HG03045 (cell line): ENCODE results near the gene COL9A3.
"Not testable (repeated sequence)": the region's sequence is repeated elsewhere in the genome, so short reads cannot be mapped to it uniquely, and the experiment has no call there.

Experiments used
- ATAC-seq: cut with Tn5 transposase; IDR thresholded peaks from one replicate; pipeline ENCODE4 v1.9.1; 2021; ENCODE audit warnings: mild to moderate bottlenecking, moderate library complexity; ENCODE audit not compliant: unreplicated experiment

Gene COL9A3

DNA sequence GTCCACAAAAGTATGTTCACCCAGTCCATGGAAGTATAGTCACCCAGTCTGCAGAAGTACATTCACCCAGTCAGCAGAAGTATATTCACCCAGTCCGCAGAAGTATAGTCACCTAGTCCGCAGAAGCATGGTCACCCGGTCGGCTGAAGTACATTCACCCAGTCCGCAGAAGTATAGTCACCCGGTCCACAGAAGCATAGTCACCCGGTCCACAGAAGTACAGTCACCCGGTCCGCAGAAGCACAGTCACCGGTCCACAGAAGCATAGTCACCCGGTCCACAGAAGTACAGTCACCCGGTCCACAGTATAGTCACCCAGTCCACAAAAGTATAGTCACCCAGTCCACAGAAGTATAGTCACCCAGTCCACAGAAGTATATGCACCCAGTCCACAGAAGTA lies 36.0 kb downstream of the COL9A3 start:
- no peak for ATAC-seq

DNA sequence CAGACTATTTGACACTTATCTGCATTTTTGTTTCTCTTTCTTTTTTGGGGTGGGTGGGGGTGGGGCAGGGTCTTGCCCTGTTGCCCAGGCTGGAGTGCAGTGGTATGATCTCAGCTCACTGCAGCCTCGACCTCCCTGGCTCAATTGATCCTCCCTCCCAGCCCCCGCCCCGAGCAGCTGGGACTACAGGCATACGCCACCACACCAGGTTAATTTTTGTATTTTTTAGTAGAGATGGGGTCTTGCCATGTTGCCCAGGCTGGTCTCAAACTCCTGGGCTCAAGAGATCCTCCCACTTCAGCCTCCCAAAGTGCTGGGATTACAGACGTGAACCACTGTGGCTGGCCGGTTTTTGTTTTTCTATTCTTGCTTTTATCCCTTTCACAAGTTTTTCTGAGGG lies 36.5 kb downstream of the COL9A3 start:
- ATAC-seq = not testable (repeated sequence)

DNA sequence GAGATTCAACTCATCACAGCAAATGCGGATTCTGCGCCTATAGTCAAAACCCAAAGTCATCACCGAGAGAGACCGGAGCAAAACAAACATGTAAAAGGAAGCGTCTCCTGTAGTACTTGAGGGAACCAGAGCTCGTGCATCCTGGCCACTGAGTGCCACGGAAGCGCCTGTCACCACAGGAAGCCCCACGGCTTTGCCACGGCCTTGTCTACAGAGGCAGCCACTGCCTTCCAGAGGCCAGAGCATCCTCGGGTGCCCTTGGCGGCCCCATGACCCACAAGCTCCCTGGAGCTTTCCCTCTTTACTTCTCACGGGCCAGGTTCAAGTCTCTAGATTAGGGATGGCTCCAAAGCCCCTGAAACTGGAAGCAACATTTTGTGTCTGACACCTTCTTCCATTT lies 37.3 kb downstream of the COL9A3 start:
- ATAC-seq = no peak

DNA sequence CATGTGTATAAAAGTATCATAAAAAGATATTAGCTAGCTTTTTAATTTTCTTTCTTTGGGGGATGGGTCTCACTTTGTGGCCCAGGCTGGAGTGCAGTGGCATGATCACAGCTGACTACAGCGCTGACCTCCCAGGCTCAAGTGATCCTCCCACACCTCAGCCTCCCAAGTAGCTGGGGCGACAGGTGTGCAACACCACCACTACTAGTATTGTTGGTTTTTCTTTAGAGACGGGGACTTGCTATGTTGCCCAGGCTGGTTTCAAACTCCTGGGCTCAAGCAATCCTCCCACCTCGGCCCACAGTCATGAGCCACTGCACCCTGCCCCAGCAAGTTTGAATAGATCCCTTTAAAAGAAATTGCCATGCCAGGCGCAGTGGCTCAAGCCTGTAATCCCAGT lies 38.3 kb downstream of the COL9A3 start:
- no peak for ATAC-seq

DNA sequence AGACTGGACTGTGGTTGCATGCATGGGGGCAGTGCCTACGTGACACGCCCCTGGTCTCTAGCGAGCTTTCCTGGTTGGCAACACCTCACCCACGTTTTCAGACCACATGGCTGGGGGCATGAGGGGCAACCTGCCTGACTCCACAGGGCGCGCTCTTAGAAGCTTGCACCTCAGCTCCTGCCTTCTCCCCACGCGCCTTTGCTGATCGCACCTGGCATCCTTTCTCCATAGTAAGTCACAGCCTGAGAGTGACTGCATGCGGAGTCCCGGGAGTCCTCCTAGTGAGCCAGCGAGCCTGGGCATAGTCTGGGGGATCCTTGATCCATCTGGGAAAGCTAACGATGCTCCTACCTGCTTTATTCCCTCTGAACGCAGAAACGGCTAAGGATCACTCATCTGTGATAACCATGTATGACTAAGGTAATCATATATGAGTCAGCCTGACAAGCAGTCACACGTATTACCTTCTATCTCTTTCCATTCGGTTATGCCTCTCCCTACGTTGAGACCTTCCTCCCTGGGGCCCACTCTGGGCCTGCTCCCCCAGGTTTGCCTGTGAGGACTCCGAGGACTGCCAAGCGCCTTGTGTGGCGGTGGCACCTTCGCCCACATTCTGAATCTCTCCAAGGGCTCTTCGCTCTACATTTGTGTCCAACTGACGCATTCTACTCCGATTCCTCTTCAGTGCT lies 40.2 kb downstream of the COL9A3 start:
- no peak for ATAC-seq

DNA sequence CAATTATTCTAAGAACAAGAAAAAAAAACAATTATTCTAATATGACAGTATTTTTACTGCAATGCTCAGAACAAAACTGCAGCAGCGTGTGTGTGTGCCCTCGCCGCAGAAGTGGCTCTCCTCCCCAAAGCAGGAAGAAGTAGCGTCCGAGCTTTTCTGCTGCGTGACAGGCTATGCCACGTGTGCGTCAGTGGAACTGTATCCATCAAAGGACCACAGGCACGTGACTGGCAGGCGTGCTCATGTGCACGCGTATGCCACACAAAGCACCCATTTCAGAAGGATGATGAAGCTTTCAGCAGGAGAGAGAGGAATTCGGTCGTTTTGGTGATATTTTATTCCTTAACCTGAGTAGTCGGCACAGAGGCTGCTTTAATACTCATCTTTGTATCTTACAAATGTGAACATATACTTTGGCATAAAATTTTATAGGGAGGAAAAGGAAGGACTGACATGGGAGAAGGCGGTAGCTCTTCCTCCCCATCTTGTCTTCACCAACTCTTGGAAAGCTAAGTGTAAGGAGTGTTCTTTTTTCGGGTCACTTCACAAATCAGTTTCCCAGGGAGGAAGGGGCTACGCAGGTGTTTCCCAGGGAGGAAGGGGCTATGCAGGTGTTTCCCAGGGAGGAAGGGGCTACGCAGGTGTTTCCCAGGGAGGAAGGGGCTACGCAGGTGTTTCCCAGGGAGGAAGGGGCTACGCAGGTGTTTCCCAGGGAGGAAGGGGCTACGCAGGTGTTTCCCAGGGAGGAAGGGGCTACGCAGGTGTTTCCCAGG lies 41.4 kb downstream of the COL9A3 start:
- no peak for ATAC-seq

DNA sequence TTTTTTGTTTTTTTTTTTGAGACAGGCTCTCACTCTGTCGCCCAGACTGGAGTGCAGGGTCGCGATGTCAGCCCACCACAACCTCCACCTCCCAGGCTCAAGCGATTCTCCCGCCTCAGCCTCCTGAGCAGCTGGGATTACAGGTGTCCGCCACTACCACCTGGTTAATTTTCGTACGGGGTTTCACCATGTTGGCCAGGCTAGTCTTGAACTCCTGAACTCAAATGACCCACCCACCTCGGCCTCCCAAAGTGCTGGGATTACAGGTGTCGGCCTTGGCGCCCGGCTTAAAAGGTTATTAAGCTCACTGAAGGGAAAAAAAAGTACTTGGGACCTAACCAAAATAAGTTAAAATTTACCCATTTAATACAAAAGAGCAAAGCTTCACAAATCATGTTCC lies 42.9 kb downstream of the COL9A3 start:
- ATAC-seq = no peak

DNA sequence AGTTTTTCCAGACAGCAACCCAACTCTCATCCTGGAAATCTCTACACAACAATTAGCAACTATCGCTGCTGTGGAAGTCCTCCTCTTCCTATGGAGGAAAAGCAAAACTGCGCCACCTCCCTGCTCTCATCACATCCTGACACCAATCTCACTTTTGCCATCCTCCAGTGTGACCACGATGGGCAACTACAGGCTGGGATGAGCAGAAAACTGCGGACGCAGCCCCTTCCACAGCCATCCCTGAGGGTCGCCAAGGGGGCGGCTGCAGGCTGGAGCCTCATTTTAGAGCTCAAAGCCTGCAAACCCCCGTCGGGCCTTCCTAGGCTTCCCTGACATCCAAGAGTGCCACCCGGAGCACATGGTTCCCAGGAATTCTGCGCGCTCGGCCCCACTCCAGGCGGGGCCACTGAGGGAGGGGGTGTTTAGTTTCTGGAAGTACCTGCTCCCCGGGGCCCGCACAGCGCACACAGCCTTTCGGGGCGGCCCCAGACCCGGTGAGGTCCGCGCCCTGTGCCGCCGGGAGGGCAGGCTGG lies 43.6 kb downstream of the COL9A3 start:
- no peak for ATAC-seq

DNA sequence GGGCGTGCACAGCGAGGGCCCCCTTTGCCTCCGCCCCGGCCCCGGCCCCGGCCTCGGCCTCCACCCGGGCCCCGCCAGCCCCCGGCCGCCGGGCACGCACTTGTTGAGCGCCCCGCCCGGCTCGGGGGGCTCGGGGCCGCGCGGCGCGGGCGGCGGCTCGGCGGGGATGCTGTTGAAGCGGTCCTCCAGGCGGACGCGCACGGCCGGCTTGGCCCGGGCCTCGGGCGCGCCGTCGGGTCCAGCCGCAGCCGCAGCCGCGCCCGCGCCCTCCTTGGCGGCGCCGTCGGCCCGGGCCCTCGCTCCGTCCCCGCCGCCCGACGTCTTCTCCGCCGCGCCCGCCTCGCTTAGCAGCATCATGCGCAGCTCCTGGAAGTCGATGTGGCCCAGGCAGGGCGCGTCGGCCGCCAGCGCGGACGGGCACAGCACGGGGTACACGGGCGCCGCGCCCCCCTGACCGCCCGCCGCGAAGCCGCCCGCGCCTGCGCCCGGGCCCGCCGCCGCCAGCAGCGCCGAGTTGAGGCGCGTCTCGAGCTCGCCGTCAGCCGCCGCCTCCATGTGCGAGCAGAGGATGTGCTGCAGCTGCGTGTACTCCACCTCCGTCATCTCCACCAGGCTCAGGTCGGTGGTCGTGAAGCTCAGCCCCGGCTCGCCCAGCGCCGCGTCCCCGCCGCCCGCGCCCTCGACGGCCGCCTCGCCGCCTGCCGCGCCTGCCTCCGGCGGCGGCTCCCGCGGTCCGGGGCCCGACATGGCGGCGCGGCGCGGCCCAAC lies 44.3 kb downstream of the COL9A3 start:
- ATAC-seq = peak; percentile 27

DNA sequence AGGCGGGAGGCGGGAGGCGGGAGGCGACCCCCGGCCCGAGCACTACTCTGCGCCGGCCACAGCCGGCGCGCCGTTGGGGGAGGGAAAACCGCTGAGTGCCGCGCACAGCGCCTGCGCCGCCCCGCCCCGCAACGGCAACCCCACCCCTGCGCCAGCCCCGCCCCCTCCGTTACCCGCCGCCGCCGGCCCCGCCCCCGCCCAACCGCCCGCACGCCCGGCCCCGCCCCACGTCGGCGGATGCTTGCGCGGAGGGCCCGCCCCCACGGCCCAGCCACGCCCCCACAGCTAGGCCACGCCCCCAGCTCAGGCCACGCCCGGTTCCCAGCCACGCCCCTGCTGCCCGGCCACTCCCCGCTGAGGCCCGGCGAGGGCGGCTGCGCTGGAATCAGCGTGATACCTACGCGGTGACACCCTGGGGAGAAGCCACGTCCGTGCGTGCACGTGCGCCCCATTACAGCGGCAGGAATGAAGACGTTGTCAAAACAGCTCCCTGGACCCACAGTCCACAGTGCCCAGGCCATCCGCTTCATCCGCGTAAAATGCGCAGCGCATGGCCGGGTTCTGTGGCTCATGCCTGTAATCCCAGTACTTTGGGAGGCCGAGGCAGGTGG lies 45.0 kb downstream of the COL9A3 start, which contains the start of gene TCFL5:
TSS of gene TCFL5 (minus strand) at position 97 of the 611 bp plus-strand sequence. CDS start 152 bp downstream, outside the sequence.
- ATAC-seq = peak; percentile 60

DNA sequence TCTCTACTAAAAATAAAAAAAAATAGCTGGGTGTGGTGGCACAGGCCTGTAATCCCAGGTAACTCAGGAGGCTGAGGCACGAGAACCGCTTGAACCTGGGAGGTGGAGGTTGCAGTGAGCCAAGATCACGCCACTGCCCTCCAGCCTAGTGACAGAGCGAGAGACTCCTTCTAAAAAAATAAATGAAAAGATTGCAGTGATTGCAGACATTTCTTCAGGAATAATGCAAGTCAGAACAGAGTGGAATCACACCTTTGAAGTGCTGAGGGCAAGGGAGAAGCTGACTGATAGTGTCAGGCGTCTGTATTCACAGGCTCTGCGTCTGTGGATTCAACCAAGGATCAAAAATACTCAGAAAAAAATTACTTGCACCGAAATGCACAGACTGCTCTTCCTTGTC lies 47.4 kb downstream of the COL9A3 start:
- no peak for ATAC-seq

DNA sequence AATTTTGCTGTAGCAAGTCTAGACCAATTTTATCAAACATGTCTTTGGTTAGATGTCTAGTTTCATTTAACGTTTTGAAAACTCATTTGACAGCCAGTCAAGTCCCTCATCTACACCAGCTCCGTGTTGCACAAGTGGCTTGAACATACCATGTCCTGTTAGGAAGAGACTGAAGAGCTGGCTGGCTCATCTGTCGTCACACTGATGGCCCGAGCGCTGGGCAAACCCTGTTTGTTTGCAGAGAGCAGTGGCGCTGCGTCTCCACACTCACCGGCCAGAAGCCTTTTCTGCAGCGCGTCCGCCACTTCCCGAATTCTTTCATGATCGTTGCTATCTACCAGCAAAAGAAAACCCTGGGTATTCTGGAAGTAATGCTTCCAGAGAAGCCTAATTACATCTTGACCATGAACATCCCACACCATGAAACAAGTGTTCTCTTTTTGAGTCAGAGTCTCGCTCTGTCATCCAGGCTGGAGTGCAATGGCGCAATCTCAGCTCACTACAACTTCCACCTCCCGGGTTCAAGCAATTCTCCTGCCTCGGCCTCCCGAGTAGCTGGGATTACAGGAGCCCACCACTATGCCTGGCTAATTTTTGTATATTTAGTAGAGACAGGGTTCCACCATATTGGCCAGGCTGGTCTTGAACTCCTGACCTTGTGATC lies 55.5 kb downstream of the COL9A3 start:
- no peak for ATAC-seq

DNA sequence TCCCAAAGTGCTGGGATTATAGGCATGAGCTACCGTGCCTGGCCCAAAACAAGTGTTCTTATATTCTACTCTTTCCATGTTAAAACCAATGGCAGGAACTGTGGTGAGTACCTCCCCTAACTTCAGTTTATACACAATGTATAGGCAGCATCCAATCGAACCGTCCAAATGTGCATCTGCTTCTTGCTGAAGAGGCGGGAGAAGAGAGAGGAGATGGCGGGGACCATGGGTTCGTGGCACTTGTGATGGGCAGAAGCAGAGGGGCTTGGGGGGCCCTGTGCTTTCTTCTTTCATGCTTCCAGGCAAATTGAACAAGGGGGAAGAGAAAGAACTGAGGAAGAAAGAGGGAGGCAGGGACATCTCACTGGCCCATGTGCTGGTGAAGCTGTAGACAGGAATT lies 56.0 kb downstream of the COL9A3 start:
- no peak for ATAC-seq

DNA sequence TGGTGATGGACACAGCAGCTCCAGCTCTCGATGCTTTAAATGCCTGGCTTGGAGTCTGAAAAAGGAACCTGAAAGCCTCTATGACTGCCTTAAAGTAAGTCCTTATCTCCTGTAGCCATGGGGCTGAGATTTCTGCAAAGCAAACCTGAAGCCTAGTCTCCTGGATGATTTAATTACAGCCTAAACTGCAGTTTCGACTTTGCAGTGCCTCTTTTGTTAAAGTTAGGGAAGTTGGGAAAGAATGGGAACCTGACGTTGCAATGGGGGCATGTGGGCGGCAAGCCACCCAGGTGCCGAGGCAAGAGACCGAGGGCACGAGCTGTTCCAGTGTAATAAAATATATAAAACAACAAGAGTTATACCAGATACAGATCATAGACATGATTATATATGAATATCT lies 56.4 kb downstream of the COL9A3 start:
- ATAC-seq = no peak

DNA sequence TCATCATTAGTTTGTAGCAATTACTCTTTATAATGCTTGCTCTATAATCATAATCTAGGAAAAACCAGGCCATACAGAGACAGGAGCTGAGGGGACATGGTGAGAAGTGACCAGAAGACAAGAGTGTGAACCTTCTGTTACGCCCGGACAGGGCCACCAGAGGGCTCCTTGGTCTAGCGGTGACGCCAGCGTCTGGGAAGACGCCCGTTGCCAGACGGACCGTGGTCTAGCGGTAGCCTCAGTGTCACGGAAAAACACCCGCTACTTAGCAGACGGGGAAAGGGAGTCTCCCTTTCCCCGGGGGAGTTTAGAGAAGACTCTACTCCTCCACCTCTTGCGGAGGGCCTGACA lies 56.8 kb downstream of the COL9A3 start:
- ATAC-seq = not testable (repeated sequence)

DNA sequence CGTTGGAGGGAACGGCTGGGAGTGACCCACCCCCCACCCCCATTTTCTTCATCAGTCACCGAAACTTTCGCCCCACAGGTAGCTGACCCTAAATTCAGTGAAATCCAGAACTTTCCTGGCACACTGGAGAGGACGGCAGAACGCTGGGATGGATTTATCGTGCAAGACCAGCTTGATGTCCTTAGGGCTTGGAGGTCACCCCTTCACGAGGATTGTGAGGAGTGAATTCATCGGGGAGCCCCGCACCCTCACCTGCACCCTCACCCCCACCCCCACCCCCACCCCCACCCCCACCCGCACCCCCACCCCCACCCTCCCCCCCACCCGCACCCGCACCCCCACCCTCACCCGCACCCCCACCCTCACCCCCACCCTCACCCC lies 58.1 kb downstream of the COL9A3 start:
- no peak for ATAC-seq

DNA sequence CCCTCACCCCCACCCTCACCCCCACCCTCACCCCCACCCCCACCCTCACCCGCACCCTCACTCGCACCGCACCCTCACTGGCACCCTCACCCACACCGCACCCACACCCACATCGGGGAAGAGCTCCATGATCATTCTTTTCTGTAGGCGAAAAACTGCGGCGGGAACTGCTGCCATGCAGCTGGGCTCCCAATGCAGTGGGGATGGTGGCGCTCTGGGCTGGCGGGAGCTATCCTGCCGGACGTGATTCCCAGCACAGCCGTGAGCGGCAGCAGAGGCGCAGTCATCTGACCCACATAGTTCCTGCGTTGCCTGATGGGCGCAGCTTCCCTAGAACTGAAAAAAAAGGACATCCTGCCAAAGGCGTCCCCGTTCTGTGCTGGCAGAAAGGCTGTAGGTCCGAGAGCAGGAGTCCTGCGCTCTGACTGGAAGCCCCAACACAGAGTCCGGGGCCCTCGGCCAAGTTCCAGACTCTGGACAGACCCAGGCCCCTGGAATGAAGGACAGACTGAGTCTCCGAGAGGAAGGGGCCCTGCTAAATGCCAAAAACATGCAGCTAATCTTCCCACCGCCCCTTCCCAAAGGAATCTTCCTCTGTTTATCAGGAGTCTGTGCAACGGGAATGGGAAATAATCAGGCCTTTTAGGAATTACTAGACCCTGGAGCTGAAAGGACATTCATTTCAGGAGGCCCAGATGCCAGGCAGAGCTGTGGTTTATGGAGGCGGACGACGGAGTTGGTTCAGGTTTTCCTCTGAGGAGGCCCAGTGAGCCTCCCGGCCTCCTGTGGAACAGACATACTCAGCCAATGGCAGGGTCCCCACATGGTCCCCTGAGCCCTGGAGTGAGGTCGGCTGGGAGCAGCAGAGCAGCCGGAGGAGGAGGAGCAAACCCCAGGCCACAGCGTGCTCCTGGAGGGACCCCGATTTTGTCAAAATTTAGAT lies 58.8 kb downstream of the COL9A3 start:
- ATAC-seq = no peak

DNA sequence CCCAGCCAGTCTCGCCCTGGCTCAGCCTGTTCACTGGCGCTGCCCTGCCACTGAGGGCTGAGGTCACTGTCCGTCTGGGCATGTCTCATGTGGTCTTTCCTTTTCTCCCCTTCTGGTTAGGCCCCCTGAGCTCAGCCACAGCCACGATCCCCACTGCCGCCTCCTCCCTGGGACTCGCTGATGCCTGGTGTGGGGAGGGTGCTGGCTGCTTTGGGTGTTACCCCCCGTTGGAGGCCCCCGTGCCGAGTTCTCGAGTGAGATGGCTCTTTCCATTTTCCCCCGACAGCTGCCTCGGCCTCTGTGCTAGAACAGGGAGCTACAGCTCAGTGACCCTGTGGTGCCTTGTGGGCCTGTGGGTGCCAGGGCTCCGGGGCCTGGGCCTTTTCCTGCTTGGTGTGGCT lies 59.7 kb downstream of the COL9A3 start:
- no peak for ATAC-seq
